ENCODE data around the gene ALG12.

Gene ALG12

GRCh38 chr22:49872347-49872746, 45.9 kb downstream of the ALG12 start:
- no peak overlapping the region for H3K18ac ChIP-seq (ENCODE audit: low read length)
- DNase-seq = no peak
- H4K8ac ChIP-seq (ENCODE audit: low read depth, low read length) = no peak overlapping the region
- no peak overlapping the region for H2BK5ac ChIP-seq (ENCODE audit: low read depth, low read length, poor library complexity)
- no peak overlapping the region for H3K23ac ChIP-seq (ENCODE audit: low read length)
- H4K12ac ChIP-seq (ENCODE audit: low read depth, low read length) = no peak overlapping the region
- H3K27me3 ChIP-seq (ENCODE audit: insufficient read depth, low read length) = no peaks in the 10 kb centered on the region
- no peak overlapping the region for H3K14ac ChIP-seq (ENCODE audit: low read length)
- no peaks in the 10 kb centered on the region for H3K4me1 ChIP-seq (ENCODE audit: control insufficient read depth in 1 of 2, insufficient read depth in 2 of 2, low read length in 2 of 2)
- peaks cover 2 to 10% of the 10 kb centered on the region in 2 experiments for H3K36me3 ChIP-seq (ENCODE audit: control insufficient read depth in 1 of 2, insufficient read depth in 2 of 2, low read length in 2 of 2)
- no peaks in the 10 kb centered on the region for H3K79me1 ChIP-seq (ENCODE audit: low read length)
- WGBS (ENCODE audit: extremely low coverage, insufficient coverage, insufficient read length) = no CpG with 5 or more reads among the region's 7 CpGs
- no peak overlapping the region for H2AFZ ChIP-seq (ENCODE audit: insufficient read depth, low read length, poor library complexity)
- no peak overlapping the region for H3K27ac ChIP-seq (ENCODE audit: low read depth, low read length)
- H2BK12ac ChIP-seq (ENCODE audit: low read length) = no peak overlapping the region
- H3K9ac ChIP-seq (ENCODE audit: low read length) = no peak overlapping the region
- H2AK5ac ChIP-seq (ENCODE audit: low read length) = no peak overlapping the region
- no peak overlapping the region for H4K91ac ChIP-seq (ENCODE audit: low read depth, low read length)
- H3K79me2 ChIP-seq (ENCODE audit: control insufficient read depth, insufficient read depth, low read length, poor library complexity) = peaks cover 4% of the 10 kb centered on the region
- H3K4ac ChIP-seq (ENCODE audit: low read depth, low read length) = no peak overlapping the region
- H2BK120ac ChIP-seq (ENCODE audit: insufficient read depth, low read length, poor library complexity) = no peak overlapping the region
- H3K4me3 ChIP-seq (ENCODE audit: low read depth, low read length) = no peak overlapping the region
- H3K4me2 ChIP-seq (ENCODE audit: low read length) = no peak overlapping the region
- peaks cover 4% of the 10 kb centered on the region for H3K9me3 ChIP-seq (ENCODE audit: insufficient read depth, low read depth, low read length)

GRCh38 chr22:49871482-49871881, 46.8 kb downstream of the ALG12 start:
- Histone ChIP-seq H3K4ac (ENCODE audit: low read depth, low read length) (peak overlapping the region; percentile 47), H3K27me3 (ENCODE audit: insufficient read depth, low read length) (no peaks in the 10 kb centered on the region), H3K18ac (ENCODE audit: low read length) (no peak overlapping the region), H2BK120ac (ENCODE audit: insufficient read depth, low read length, poor library complexity) (no peak overlapping the region), H4K12ac (ENCODE audit: low read depth, low read length) (no peak overlapping the region), H3K9ac (ENCODE audit: low read length) (no peak overlapping the region), H4K91ac (ENCODE audit: low read depth, low read length) (no peak overlapping the region), H2BK5ac (ENCODE audit: low read depth, low read length, poor library complexity) (no peak overlapping the region), H3K79me2 (ENCODE audit: control insufficient read depth, insufficient read depth, low read length, poor library complexity) (peaks cover 4% of the 10 kb centered on the region), H3K4me3 (ENCODE audit: low read depth, low read length) (no peak overlapping the region), H3K14ac (ENCODE audit: low read length) (no peak overlapping the region), H2AFZ (ENCODE audit: insufficient read depth, low read length, poor library complexity) (no peak overlapping the region), H3K4me2 (ENCODE audit: low read length) (no peak overlapping the region), H3K36me3 (ENCODE audit: control insufficient read depth in 1 of 2, insufficient read depth in 2 of 2, low read length in 2 of 2) (peaks cover 1 to 12% of the 10 kb centered on the region in 2 experiments), H3K23ac (ENCODE audit: low read length) (no peak overlapping the region), H2AK5ac (ENCODE audit: low read length) (no peak overlapping the region), H3K27ac (ENCODE audit: low read depth, low read length) (no peak overlapping the region), H3K9me3 (ENCODE audit: insufficient read depth, low read depth, low read length) (peaks cover 5% of the 10 kb centered on the region), H3K4me1 (ENCODE audit: control insufficient read depth in 1 of 2, insufficient read depth in 2 of 2, low read length in 2 of 2) (no peaks in the 10 kb centered on the region), H2BK12ac (ENCODE audit: low read length) (no peak overlapping the region), H4K8ac (ENCODE audit: low read depth, low read length) (no peak overlapping the region), H3K79me1 (ENCODE audit: low read length) (no peaks in the 10 kb centered on the region)
- WGBS (ENCODE audit: extremely low coverage, insufficient coverage, insufficient read length) = no CpG with 5 or more reads among the region's 4 CpGs
- DNase-seq = no peak

- Histone ChIP-seq H3K4me1 (ENCODE audit: control insufficient read depth in 1 of 2, insufficient read depth in 2 of 2, low read length in 2 of 2) (no peaks in the 10 kb centered on the region), H3K79me1 (ENCODE audit: low read length) (no peaks in the 10 kb centered on the region), H3K14ac (ENCODE audit: low read length) (no peak overlapping the region), H3K4me2 (ENCODE audit: low read length) (no peak overlapping the region), H3K4ac (ENCODE audit: low read depth, low read length) (peak overlapping the region; percentile 36), H4K8ac (ENCODE audit: low read depth, low read length) (no peak overlapping the region), H3K23ac (ENCODE audit: low read length) (no peak overlapping the region), H2BK5ac (ENCODE audit: low read depth, low read length, poor library complexity) (no peak overlapping the region), H3K18ac (ENCODE audit: low read length) (no peak overlapping the region), H2BK12ac (ENCODE audit: low read length) (no peak overlapping the region), H2AK5ac (ENCODE audit: low read length) (no peak overlapping the region), H3K9ac (ENCODE audit: low read length) (no peak overlapping the region), H3K27ac (ENCODE audit: low read depth, low read length) (no peak overlapping the region), H4K12ac (ENCODE audit: low read depth, low read length) (no peak overlapping the region), H3K27me3 (ENCODE audit: insufficient read depth, low read length) (no peaks in the 10 kb centered on the region), H3K9me3 (ENCODE audit: insufficient read depth, low read depth, low read length) (peaks cover 7% of the 10 kb centered on the region), H2AFZ (ENCODE audit: insufficient read depth, low read length, poor library complexity) (no peak overlapping the region), H3K4me3 (ENCODE audit: low read depth, low read length) (no peak overlapping the region), H2BK120ac (ENCODE audit: insufficient read depth, low read length, poor library complexity) (no peak overlapping the region), H3K79me2 (ENCODE audit: control insufficient read depth, insufficient read depth, low read length, poor library complexity) (peaks cover 4% of the 10 kb centered on the region), H4K91ac (ENCODE audit: low read depth, low read length) (no peak overlapping the region), H3K36me3 (ENCODE audit: control insufficient read depth in 1 of 2, insufficient read depth in 2 of 2, low read length in 2 of 2) (peaks cover 3 to 12% of the 10 kb centered on the region in 2 experiments)
- DNase-seq = no peak
- WGBS (ENCODE audit: extremely low coverage, insufficient coverage, insufficient read length) = no CpG with 5 or more reads among the region's 14 CpGs
Measured at GRCh38 chr22:49869845-49870712, 48.2 kb downstream of the ALG12 start.

- H3K4ac ChIP-seq (ENCODE audit: low read depth, low read length) = peak overlapping the region; percentile 58
- H3K18ac ChIP-seq (ENCODE audit: low read length) = peak overlapping the region; percentile 35
- H4K12ac ChIP-seq (ENCODE audit: low read depth, low read length) = no peak overlapping the region
- no peak overlapping the region for H3K9ac ChIP-seq (ENCODE audit: low read length)
- H3K79me2 ChIP-seq (ENCODE audit: control insufficient read depth, insufficient read depth, low read length, poor library complexity) = peaks cover 4% of the 10 kb centered on the region
- H4K8ac ChIP-seq (ENCODE audit: low read depth, low read length) = no peak overlapping the region
- no peak overlapping the region for H3K27ac ChIP-seq (ENCODE audit: low read depth, low read length)
- no peak overlapping the region for H4K91ac ChIP-seq (ENCODE audit: low read depth, low read length)
- H3K36me3 ChIP-seq (ENCODE audit: control insufficient read depth in 1 of 2, insufficient read depth in 2 of 2, low read length in 2 of 2) = peaks cover 3 to 15% of the 10 kb centered on the region in 2 experiments
- H3K79me1 ChIP-seq (ENCODE audit: low read length) = no peaks in the 10 kb centered on the region
- no peak overlapping the region for H2AFZ ChIP-seq (ENCODE audit: insufficient read depth, low read length, poor library complexity)
- WGBS (ENCODE audit: extremely low coverage, insufficient coverage, insufficient read length) = no CpG with 5 or more reads among the region's 17 CpGs
- no peak overlapping the region for H2AK5ac ChIP-seq (ENCODE audit: low read length)
- H3K4me2 ChIP-seq (ENCODE audit: low read length) = no peak overlapping the region
- H2BK5ac ChIP-seq (ENCODE audit: low read depth, low read length, poor library complexity) = no peak overlapping the region
- no peak overlapping the region for H2BK120ac ChIP-seq (ENCODE audit: insufficient read depth, low read length, poor library complexity)
- H3K4me3 ChIP-seq (ENCODE audit: low read depth, low read length) = no peak overlapping the region
- H3K4me1 ChIP-seq (ENCODE audit: control insufficient read depth in 1 of 2, insufficient read depth in 2 of 2, low read length in 2 of 2) = no peaks in the 10 kb centered on the region
- no peak for DNase-seq
- no peaks in the 10 kb centered on the region for H3K27me3 ChIP-seq (ENCODE audit: insufficient read depth, low read length)
- H3K9me3 ChIP-seq (ENCODE audit: insufficient read depth, low read depth, low read length) = peaks cover 9% of the 10 kb centered on the region
- H3K23ac ChIP-seq (ENCODE audit: low read length) = no peak overlapping the region
- H2BK12ac ChIP-seq (ENCODE audit: low read length) = no peak overlapping the region
- H3K14ac ChIP-seq (ENCODE audit: low read length) = no peak overlapping the region
Measured at GRCh38 chr22:49869086-49869830, 49.0 kb downstream of the ALG12 start.
